Measurements from ENCODE around the gene SNED1. TPM values are rescaled to one million over a fixed set of nuclear protein-coding genes. Genes with fewer than 3 reads are reported as not detected.

The SNED1 gene
- total and polyA plus RNA-seq, 8 donors, result 2.0 to 106 (median 16.0) TPM

- H3K36me3 ChIP-seq, result no peaks in the 10 kb centered on the region
- TF ChIP-seq POLR2A (IDR thresholded peaks at IDR 0.05) (no peak), POLR2AphosphoS5 (IDR thresholded peaks at IDR 0.05) (no peak), EP300 (IDR thresholded peaks at IDR 0.05) (no peak)
- TF ChIP-seq, protein P1, sequence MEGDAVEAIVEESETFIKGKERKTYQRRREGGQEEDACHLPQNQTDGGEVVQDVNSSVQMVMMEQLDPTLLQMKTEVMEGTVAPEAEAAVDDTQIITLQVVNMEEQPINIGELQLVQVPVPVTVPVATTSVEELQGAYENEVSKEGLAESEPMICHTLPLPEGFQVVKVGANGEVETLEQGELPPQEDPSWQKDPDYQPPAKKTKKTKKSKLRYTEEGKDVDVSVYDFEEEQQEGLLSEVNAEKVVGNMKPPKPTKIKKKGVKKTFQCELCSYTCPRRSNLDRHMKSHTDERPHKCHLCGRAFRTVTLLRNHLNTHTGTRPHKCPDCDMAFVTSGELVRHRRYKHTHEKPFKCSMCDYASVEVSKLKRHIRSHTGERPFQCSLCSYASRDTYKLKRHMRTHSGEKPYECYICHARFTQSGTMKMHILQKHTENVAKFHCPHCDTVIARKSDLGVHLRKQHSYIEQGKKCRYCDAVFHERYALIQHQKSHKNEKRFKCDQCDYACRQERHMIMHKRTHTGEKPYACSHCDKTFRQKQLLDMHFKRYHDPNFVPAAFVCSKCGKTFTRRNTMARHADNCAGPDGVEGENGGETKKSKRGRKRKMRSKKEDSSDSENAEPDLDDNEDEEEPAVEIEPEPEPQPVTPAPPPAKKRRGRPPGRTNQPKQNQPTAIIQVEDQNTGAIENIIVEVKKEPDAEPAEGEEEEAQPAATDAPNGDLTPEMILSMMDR (IDR thresholded peaks at IDR 0.05), result no peak
- peaks cover 0 to 13% (median 9%) of the 10 kb centered on the region in 4 donors for H3K4me1 ChIP-seq
- WGBS, 5 donors, result 36 to 56% (median 49%) methylated on average over 3 to 4 of the region's 4 CpGs
- DNase-seq, result no peak
- no peak overlapping the region for H3K4me3 ChIP-seq
- H3K9me3 ChIP-seq, result no peaks in the 10 kb centered on the region
- peaks cover 0 to 27% (median 0%) of the 10 kb centered on the region in 3 donors for H3K27me3 ChIP-seq
- intact Hi-C loops (cut with DNase I; ENCODE audit: low total_unique reads), result no loop called here
- H3K27ac ChIP-seq, result no peak overlapping the region
Measured at GRCh38 chr2:240981280-240981679, 17.1 kb upstream of the SNED1 start.

DNA sequence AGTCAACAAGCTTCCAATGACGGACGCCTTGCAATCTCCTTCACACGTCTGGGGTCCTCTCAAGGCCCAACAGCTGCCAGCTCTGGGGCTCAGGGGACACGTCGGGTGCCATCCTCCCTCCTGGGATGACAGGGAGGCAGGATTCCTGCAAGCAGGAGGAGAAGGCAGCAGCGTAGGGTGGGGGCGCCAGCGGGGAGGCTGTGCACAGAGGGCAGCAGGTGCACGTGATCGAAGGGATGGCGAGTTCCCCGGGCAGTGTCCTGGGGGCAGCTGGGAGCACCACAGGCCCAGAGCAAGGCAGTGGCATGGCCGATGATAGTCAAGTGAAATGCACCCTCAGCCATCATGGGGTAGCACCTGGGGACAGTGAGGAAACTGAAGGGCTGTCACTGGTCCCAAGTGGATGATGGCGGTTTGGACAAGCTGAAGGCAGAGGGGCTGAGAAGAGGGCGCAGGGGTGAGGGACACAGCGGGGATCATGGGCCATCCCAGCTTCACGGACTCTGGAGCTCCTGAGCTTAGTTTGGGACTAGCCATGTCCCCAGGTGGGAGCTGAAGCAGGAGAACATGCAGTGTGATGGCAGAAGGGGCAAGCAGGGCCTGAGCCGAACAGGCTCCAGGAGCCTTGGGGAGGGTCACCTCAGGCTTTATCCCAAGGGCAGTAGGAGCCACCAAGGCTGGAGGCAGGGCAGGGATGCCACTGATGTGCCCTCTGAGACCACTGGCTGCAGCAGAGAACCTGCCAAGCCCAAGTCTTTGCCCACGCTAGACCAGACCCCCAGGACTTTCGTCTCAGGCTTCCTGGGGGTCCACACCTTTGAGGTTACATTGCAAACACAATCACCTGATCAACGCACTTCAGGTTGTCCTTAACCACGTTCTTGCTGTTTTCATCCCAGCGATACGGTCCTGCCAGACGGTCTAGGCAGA, 16.3 kb upstream of the SNED1 start:
- peaks cover 6 to 22% (median 16%) of the 10 kb centered on the region in 4 donors for H3K4me1 ChIP-seq
- TF ChIP-seq POLR2AphosphoS5 (IDR thresholded peaks at IDR 0.05) (no peak), POLR2A (IDR thresholded peaks at IDR 0.05) (no peak)
- DNase-seq, result no peak
- no peaks in the 10 kb centered on the region for H3K9me3 ChIP-seq
- intact Hi-C loops (cut with DNase I; ENCODE audit: low total_unique reads), result no loop called here
- WGBS, 5 donors, result 82 to 85% (median 84%) methylated on average over 25 of the region's 25 CpGs
- H3K27ac ChIP-seq, result no peak overlapping the region
- no peaks in the 10 kb centered on the region for H3K36me3 ChIP-seq
- peaks cover 0 to 34% (median 0%) of the 10 kb centered on the region in 3 donors for H3K27me3 ChIP-seq
- no peak overlapping the region for H3K4me3 ChIP-seq

DNA sequence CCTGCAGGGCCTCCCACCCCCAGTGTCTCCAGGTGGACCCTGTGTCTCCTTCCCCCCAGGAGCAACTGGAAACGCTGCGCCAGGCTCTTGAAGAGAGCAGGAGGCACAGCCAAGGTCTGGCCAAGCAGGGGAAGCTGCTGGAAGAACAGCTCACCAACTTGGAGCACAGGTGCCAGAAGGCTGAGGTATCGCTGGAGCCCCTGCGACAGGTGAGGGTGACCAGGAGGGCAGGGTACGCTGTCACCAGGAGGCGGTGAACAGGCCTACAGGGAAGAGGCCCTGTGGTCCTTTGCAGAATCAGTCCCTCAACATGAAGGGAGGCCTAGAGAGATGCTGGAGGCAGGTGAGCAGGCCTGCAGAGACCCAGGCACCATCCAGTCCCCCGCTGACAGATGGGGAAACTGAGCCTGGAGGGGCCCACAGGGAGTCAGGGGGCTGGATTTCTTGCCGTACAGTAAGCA, 15.6 kb upstream of the SNED1 start:
- Histone ChIP-seq H3K27ac (no peak overlapping the region), H3K36me3 (no peaks in the 10 kb centered on the region), H3K4me3 (peak overlapping the region in 1 of 4 donors; percentile 15), H3K9me3 (no peaks in the 10 kb centered on the region), H3K4me1 (peaks cover 11 to 29% (median 23%) of the 10 kb centered on the region in 4 donors), H3K27me3 (peaks cover 0 to 34% (median 0%) of the 10 kb centered on the region in 3 donors)
- intact Hi-C loops (cut with DNase I; ENCODE audit: low total_unique reads), result no loop called here
- TF ChIP-seq POLR2AphosphoS5 (IDR thresholded peaks at IDR 0.05) (no peak), POLR2A (IDR thresholded peaks at IDR 0.05) (no peak), EP300 (IDR thresholded peaks at IDR 0.05) (no peak)
- TF ChIP-seq, protein P1 (IDR thresholded peaks at IDR 0.05), result no peak
- 88 to 94% (median 90%) methylated on average over 8 of the region's 8 CpGs for WGBS, 5 donors
- DNase-seq, result no peak

DNA sequence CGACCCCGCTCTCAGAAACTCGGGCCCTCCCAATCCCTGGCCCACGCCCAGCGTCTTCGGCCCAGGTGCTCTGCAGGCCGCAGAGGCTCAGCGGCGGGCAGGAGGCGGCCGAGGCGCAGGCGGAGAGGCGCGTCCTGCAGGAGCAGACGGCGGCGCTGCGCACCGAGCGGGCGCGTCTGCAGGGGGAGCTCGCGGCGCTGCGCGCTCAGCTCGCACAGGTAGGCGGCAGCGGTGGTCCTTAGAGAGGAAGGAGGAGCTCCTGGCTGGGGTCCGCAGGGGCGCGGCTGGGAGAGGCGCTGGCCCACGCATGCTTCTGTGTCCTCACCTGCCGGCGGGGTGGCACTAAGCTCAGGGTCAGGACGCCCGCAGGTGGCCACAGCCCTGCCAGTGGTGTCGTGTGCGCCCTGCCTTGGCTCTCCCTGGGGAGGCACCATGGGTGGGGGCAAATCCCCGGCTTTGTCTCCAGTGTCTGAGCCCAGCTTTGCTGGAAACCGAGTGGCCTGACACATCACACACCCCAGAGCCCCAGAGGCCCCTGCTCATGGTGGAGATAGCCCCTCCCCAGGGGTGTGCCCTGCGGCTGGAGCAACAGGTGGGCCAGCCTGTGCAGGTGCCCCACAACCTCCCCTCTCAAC, 14.9 kb upstream of the SNED1 start:
- peak overlapping the region in 1 of 4 donors; percentile 15 for H3K4me3 ChIP-seq
- no peak for TF ChIP-seq EP300 (IDR thresholded peaks at IDR 0.05)
- no peak for TF ChIP-seq POLR2AphosphoS5 (IDR thresholded peaks at IDR 0.05)
- TF ChIP-seq, protein P1 (IDR thresholded peaks at IDR 0.05), result peak in 4 of 7 experiments; percentile 13 to 50 (median 36)
- no peak for TF ChIP-seq POLR2A (IDR thresholded peaks at IDR 0.05)
- peaks cover 0 to 34% (median 0%) of the 10 kb centered on the region in 3 donors for H3K27me3 ChIP-seq
- no peaks in the 10 kb centered on the region for H3K9me3 ChIP-seq
- 5 to 28% (median 8%) methylated on average over 4 to 45 of the region's 45 CpGs for WGBS, 5 donors
- H3K36me3 ChIP-seq, result no peaks in the 10 kb centered on the region
- intact Hi-C loops (cut with DNase I; ENCODE audit: low total_unique reads), result no loop called here
- H3K4me1 ChIP-seq, result peaks cover 14 to 30% (median 23%) of the 10 kb centered on the region in 4 donors
- no peak overlapping the region for H3K27ac ChIP-seq
- peak; percentile 50 to 87 for DNase-seq
